HCT116 (cell line): ENCODE data around the gene TMEM260. TPM values are rescaled to one million over a fixed set of nuclear protein-coding genes. Genes with fewer than 3 reads are reported as not detected.

Experiments used
- ATAC-seq: fragments of 200-7000 bp; cut with Tn5 transposase; 2 replicates; pipeline ENCODE4 v1.9.1; 2020; ENCODE audit warnings: mild to moderate bottlenecking, moderate library complexity
- BruUV-seq: library from RNA; stranded (reverse); fragments of 400-500 nt; replicated peaks from 2 replicates; lab custom pipeline; 2021; lab: Mats Ljungman, UMichigan
- CTCF ChIA-PET: fragments of 300-600 bp; sonication (Branson Sonifier 250); formaldehyde crosslinking; loops from one replicate; lab custom pipeline; 2021; ENCODE audit warnings: antibody characterized with exemption; lab: Charles Lee
- POLR2A ChIA-PET: fragments of 300-600, 350-600 bp; sonication (Branson Sonifier 250); formaldehyde crosslinking; loops from one replicate; lab custom pipeline; 2021; ENCODE audit warnings: antibody characterized with exemption; lab: Charles Lee
- RAD21 ChIA-PET, 2 experiments: fragments of 300-600 bp; sonication (Branson Sonifier 250); formaldehyde crosslinking; loops; one replicate each; lab custom pipeline; 2023; ENCODE audit warnings: low total read pairs in 2 of 2; ENCODE audit not compliant: uncharacterized antibody in 2 of 2, unreplicated experiment in 2 of 2, low non-redundant PET in 1 of 2; lab: Charles Lee
- DNase-seq: peaks from one replicate; pipeline ENCODE4 v3.0.0-alpha.2; 2010; ENCODE audit warnings: low read depth, low spot score
- H2AFZ ChIP-seq: fragments of 200-600 bp; shearing (Covaris generic), sonication (generic); 2 replicates; pipeline ENCODE4 v1.6.1; 2017; ENCODE audit warnings: low read depth, mixed run types, mixed read lengths, antibody characterized with exemption, low read length; ENCODE audit not compliant: poor library complexity, severe bottlenecking
- H3K27ac ChIP-seq: 2 replicates; pipeline ENCODE4 v1.5.1; 2012; ENCODE audit warnings: low read depth, low read length
- H3K27me3 ChIP-seq: fragments of 200-600 bp; sonication (generic); 2 replicates; pipeline ENCODE4 v1.6.1; 2016; ENCODE audit warnings: mixed run types, low read length, mixed read lengths; ENCODE audit not compliant: insufficient read depth
- H3K36me3 ChIP-seq, 2 experiments: fragments of 200-500 bp in 1 of 2; fragments of 200-600 bp in 1 of 2; sonication (Bioruptor generic) in 1 of 2; sonication (generic) in 1 of 2; 2 replicates each; pipeline versions ENCODE4 v1.5.1 to v1.6.1; 2014 to 2016; ENCODE audit warnings: low read length in 2 of 2, inconsistent platforms in 1 of 2, mixed read lengths in 1 of 2, mixed run types in 1 of 2; ENCODE audit not compliant: insufficient read depth in 2 of 2, control insufficient read depth in 1 of 2
- H3K4me1 ChIP-seq, 2 experiments: fragments of 200-600 bp in 1 of 2; sonication (generic) in 1 of 2; 2 replicates each; pipeline versions ENCODE4 v1.5.1 to v1.6.1; 2012 to 2017; ENCODE audit warnings: low read length in 2 of 2, inconsistent platforms in 1 of 2, mild to moderate bottlenecking in 1 of 2, mixed read lengths in 1 of 2, mixed run types in 1 of 2, moderate library complexity in 1 of 2; ENCODE audit not compliant: insufficient read depth in 2 of 2, control insufficient read depth in 1 of 2
- H3K4me2 ChIP-seq: fragments of 200-600 bp; sonication (generic); 2 replicates; pipeline ENCODE4 v1.6.1; 2017; ENCODE audit warnings: mixed run types, low read length, mixed read lengths
- H3K4me3 ChIP-seq, 2 experiments: fragments of 200-600 bp in 1 of 2; sonication (generic) in 1 of 2; replicated peaks in 1 of 2; 2 replicates each; pipeline ENCODE4 v1.5.1; 2011 to 2016; ENCODE audit warnings: low read length in 2 of 2, control low read depth in 1 of 2, low read depth in 1 of 2, mild to moderate bottlenecking in 1 of 2, mixed read lengths in 1 of 2, mixed run types in 1 of 2
- H3K79me2 ChIP-seq: fragments of 200-600 bp; sonication (generic); 2 replicates; pipeline ENCODE4 v1.6.1; 2017; ENCODE audit warnings: mild to moderate bottlenecking, mixed run types, low read length, moderate library complexity, mixed read lengths; ENCODE audit not compliant: insufficient read depth
- H3K9ac ChIP-seq: fragments of 200-600 bp; sonication (generic); 2 replicates; pipeline ENCODE4 v1.6.1; 2016; ENCODE audit warnings: low read length, mixed read lengths
- H3K9me2 ChIP-seq: fragments of 200-600 bp; sonication (generic), shearing (Covaris generic); 2 replicates; pipeline ENCODE4 v1.6.1; 2017; ENCODE audit warnings: mixed run types, mild to moderate bottlenecking, moderate library complexity; ENCODE audit not compliant: insufficient read depth
- H3K9me3 ChIP-seq, 2 experiments: fragments of 200-500 bp in 1 of 2; fragments of 200-600 bp in 1 of 2; sonication (Bioruptor generic) in 1 of 2; sonication (generic) in 1 of 2; 2 replicates each; pipeline ENCODE4 v1.6.1; 2014 to 2017; ENCODE audit warnings: low read length in 2 of 2, mixed read lengths in 2 of 2, inconsistent platforms in 1 of 2, low read depth in 1 of 2, mild to moderate bottlenecking in 1 of 2, mixed run types in 1 of 2, moderate library complexity in 1 of 2; ENCODE audit not compliant: control insufficient read depth in 1 of 2, insufficient read depth in 1 of 2
- H4K20me1 ChIP-seq: fragments of 200-600 bp; sonication (generic), shearing (Covaris generic); 2 replicates; pipeline ENCODE4 v1.6.1; 2017; ENCODE audit warnings: mixed run types, mild to moderate bottlenecking, moderate library complexity; ENCODE audit not compliant: insufficient read depth
- CBX3 ChIP-seq: IDR thresholded peaks from 2 replicates; pipeline ENCODE4 v1.6.1; 2012; ENCODE audit warnings: low read depth
- CEBPB ChIP-seq: IDR thresholded peaks from 2 replicates; pipeline ENCODE4 v1.6.1; 2012; ENCODE audit warnings: low read depth
- EZH2 ChIP-seq: fragments of 200-600 bp; sonication (generic); IDR thresholded peaks from 2 replicates; pipeline ENCODE4 v1.6.1; 2017; ENCODE audit warnings: antibody characterized with exemption, mixed run types
- JUND ChIP-seq: IDR thresholded peaks from 2 replicates; pipeline ENCODE4 v1.6.1; 2012
- MAX ChIP-seq: IDR thresholded peaks from 2 replicates; pipeline ENCODE4 v1.6.1; 2012
- POLR2A ChIP-seq: IDR thresholded peaks from 2 replicates; pipeline ENCODE4 v1.7.0; 2011; ENCODE audit warnings: borderline replicate concordance; ENCODE audit not compliant: insufficient read depth, insufficient read length; ENCODE audit errors: extremely low read depth
- RAD21 ChIP-seq: IDR thresholded peaks from 2 replicates; pipeline ENCODE4 v1.6.1; 2012; ENCODE audit warnings: low read depth, mild to moderate bottlenecking
- SIN3A ChIP-seq: IDR thresholded peaks from 2 replicates; pipeline ENCODE4 v1.6.1; 2012; ENCODE audit warnings: low read depth
- SP1 ChIP-seq: IDR thresholded peaks from 2 replicates; pipeline ENCODE4 v1.6.1; 2012; ENCODE audit warnings: low read depth
- SRF ChIP-seq: IDR thresholded peaks from 2 replicates; pipeline ENCODE4 v1.6.1; 2012; ENCODE audit warnings: low read depth
- YY1 ChIP-seq: IDR thresholded peaks from 2 replicates; pipeline ENCODE4 v1.6.1; 2011; ENCODE audit warnings: low read length, low read depth, moderate library complexity, mild to moderate bottlenecking; ENCODE audit not compliant: insufficient replicate concordance; ENCODE audit errors: extremely low read depth
- ZBTB33 ChIP-seq: IDR thresholded peaks from 2 replicates; pipeline ENCODE4 v1.6.1; 2011; ENCODE audit warnings: mild to moderate bottlenecking, low read length, moderate library complexity; ENCODE audit not compliant: insufficient replicate concordance; ENCODE audit errors: extremely low read depth
- ZFX ChIP-seq: fragments of 450-650 bp; IDR thresholded peaks from 2 replicates; pipeline ENCODE4 v1.6.1; 2017
- intact Hi-C: fragments of 100-400 bp; cut with micrococcal nuclease; formaldehyde crosslinking; loops from 2 replicates; pipeline ENCODE4 v1.10.0; 2022
- total RNA-seq: library from RNA; stranded (reverse); gene quantifications from one replicate; pipeline ENCODE4 v1.2.1, GENCODE V29; 2021; ENCODE audit not compliant: unreplicated experiment

The TMEM260 gene
- total RNA-seq, 1 experiment from 2014 or later, result 12.5 TPM

DNA sequence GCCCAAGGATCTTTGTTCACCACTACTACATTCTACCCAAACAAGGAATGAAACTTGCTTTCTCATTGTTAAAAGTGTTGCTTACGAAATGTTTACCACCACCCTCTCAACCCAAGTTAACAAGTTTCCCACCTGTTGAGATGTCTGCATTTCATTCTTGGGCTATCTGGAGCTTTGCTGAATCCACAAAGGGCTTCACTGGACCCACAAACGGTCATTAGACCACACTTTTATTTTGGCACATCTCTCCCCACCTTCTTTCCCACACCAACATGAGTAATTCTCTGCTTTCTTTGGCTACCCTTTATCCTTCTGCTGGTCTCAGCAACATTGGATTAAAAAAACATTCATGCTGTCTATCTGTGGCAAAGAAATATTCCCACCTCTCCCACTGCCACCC is 78.0 kb downstream of the TMEM260 start:
- no peak overlapping the region for H3K9ac ChIP-seq
- H3K9me2 ChIP-seq, result no peaks in the 10 kb centered on the region
- H3K27ac ChIP-seq, result no peak overlapping the region
- no peaks in the 10 kb centered on the region for H3K36me3 ChIP-seq
- ATAC-seq, result no peak
- no peak overlapping the region for H3K4me3 ChIP-seq
- H3K79me2 ChIP-seq, result no peaks in the 10 kb centered on the region
- CTCF ChIA-PET, result no interaction called here
- TF ChIP-seq SIN3A (no peak), SP1 (no peak), ZBTB33 (no peak), JUND (no peak), YY1 (no peak), CBX3 (no peak), ZFX (no peak), CEBPB (no peak), RAD21 (no peak), SRF (no peak), POLR2A (no peak), MAX (no peak), EZH2 (no peak)
- POLR2A ChIA-PET, result no interaction called here
- no peaks in the 10 kb centered on the region for H4K20me1 ChIP-seq
- no peaks in the 10 kb centered on the region for H3K27me3 ChIP-seq
- H2AFZ ChIP-seq, result no peak overlapping the region
- H3K9me3 ChIP-seq, result no peaks in the 10 kb centered on the region
- DNase-seq, result no peak
- no peak overlapping the region for H3K4me2 ChIP-seq
- no peaks in the 10 kb centered on the region for H3K4me1 ChIP-seq
- intact Hi-C loops, result no loop called here
- RAD21 ChIA-PET, result no interaction called here
- BruUV-seq, result no TSS peak
